Right atrium auricular region (tissue), 2 donors: Measurements from ENCODE around the gene DPP4. TPM values are rescaled to one million over a fixed set of nuclear protein-coding genes. Genes with fewer than 3 reads are reported as not detected.

ENCODE experiments used
- DNase-seq: peaks from one replicate; pipeline ENCODE4 v3.0.0-alpha.2; 2019; ENCODE audit warnings: low spot score
- H3K27ac ChIP-seq, 2 donors: fragments of 200-600 bp; sonication (generic); 1 replicate in 1 of 2; 2 replicates in 1 of 2; pipeline ENCODE4 v1.5.1; 2016 to 2019
- H3K27me3 ChIP-seq, 2 donors: fragments of 200-600 bp; sonication (generic); one replicate each; pipeline versions ENCODE4 v1.5.1 to v1.6.0; 2017 to 2019
- H3K36me3 ChIP-seq: fragments of 200-600 bp; sonication (generic); one replicate; pipeline ENCODE4 v1.5.1; 2016
- H3K4me1 ChIP-seq, 2 donors: fragments of 200-600 bp; sonication (generic); one replicate each; pipeline versions ENCODE4 v1.5.1 to v1.6.0; 2017 to 2019
- H3K4me3 ChIP-seq, 2 donors: fragments of 200-600 bp; sonication (generic); 1 replicate in 1 of 2; 2 replicates in 1 of 2; pipeline ENCODE4 v1.5.1; 2017 to 2019; ENCODE audit warnings: mild to moderate bottlenecking in 1 of 2, moderate library complexity in 1 of 2
- H3K9me3 ChIP-seq, 2 donors: fragments of 200-600 bp; sonication (generic); one replicate each; pipeline ENCODE4 v1.5.1; 2019
- total RNA-seq, 2 donors: library from RNA; depleted of rRNA; stranded (reverse); fragments of >200 nt; gene quantifications; one replicate each; pipeline ENCODE4 v1.1.0, GENCODE V29; 2016
- TF ChIP-seq, protein P1 (sequence below), 2 donors: fragments of 200-600 bp; sonication (generic); IDR thresholded peaks; one replicate each; pipeline ENCODE4 v1.5.1; 2019; ENCODE audit warnings: antibody characterized with exemption in 2 of 2

Gene DPP4
- total RNA-seq, 2 donors from 2014 or later, result 4.5 to 6.8 TPM

GRCh38 chr2:161990741-161991140 is 83.3 kb downstream of the DPP4 start:
- H3K27ac ChIP-seq, result no peak overlapping the region
- no peaks in the 10 kb centered on the region for H3K4me1 ChIP-seq
- no peak overlapping the region for H3K4me3 ChIP-seq
- DNase-seq, result no peak
- H3K36me3 ChIP-seq, result no peaks in the 10 kb centered on the region
- TF ChIP-seq, protein P1, sequence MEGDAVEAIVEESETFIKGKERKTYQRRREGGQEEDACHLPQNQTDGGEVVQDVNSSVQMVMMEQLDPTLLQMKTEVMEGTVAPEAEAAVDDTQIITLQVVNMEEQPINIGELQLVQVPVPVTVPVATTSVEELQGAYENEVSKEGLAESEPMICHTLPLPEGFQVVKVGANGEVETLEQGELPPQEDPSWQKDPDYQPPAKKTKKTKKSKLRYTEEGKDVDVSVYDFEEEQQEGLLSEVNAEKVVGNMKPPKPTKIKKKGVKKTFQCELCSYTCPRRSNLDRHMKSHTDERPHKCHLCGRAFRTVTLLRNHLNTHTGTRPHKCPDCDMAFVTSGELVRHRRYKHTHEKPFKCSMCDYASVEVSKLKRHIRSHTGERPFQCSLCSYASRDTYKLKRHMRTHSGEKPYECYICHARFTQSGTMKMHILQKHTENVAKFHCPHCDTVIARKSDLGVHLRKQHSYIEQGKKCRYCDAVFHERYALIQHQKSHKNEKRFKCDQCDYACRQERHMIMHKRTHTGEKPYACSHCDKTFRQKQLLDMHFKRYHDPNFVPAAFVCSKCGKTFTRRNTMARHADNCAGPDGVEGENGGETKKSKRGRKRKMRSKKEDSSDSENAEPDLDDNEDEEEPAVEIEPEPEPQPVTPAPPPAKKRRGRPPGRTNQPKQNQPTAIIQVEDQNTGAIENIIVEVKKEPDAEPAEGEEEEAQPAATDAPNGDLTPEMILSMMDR (IDR thresholded peaks at IDR 0.05), result no peak
- no peaks in the 10 kb centered on the region for H3K27me3 ChIP-seq
- H3K9me3 ChIP-seq, result no peaks in the 10 kb centered on the region

DNA sequence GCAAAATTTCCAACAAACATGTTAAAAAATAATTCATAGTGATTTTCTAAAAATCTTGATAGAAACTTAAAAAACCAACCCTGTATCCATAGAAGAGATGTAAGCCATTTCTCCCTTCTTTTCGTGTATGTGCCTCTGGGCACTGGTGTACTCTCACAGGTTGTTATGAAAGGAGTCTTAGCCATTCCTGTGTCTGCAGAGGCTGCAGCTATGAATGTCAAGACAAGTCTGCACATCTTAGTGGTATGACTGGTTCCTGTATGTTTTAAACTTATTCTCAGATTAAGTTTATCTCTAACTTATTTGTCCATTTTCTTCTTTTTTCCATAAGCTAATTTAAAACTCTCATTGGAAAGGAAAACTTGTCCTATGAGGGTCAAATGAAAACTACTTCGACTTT is 84.0 kb downstream of the DPP4 start:
- TF ChIP-seq, protein P1 (IDR thresholded peaks at IDR 0.05), result no peak
- no peak for DNase-seq
- H3K9me3 ChIP-seq, result no peaks in the 10 kb centered on the region
- no peaks in the 10 kb centered on the region for H3K27me3 ChIP-seq
- H3K27ac ChIP-seq, result no peak overlapping the region
- no peak overlapping the region for H3K4me3 ChIP-seq
- no peaks in the 10 kb centered on the region for H3K36me3 ChIP-seq
- no peaks in the 10 kb centered on the region for H3K4me1 ChIP-seq

DNA sequence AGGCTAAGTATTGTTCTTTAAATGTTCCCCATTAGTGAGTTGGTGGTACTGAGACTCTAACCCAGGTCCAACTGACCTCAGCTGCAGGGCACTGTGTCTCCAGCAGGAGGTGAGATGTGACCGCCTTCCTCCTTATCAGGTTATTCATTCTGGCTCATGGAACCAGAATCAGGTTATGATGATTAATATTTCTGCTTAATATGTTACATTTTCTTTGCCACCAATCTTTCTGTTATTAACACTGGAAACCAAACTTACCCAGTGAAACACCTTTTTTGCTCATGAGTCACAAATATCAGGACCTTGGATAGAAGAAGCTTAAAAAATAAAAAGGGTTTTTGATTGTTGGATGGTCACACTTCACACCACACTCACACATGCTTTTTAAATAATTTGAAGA is 85.4 kb downstream of the DPP4 start:
- no peak overlapping the region for H3K27ac ChIP-seq
- TF ChIP-seq, protein P1 (IDR thresholded peaks at IDR 0.05), result no peak
- H3K4me3 ChIP-seq, result no peak overlapping the region
- no peaks in the 10 kb centered on the region for H3K27me3 ChIP-seq
- no peaks in the 10 kb centered on the region for H3K9me3 ChIP-seq
- H3K36me3 ChIP-seq, result no peaks in the 10 kb centered on the region
- DNase-seq, result no peak
- no peaks in the 10 kb centered on the region for H3K4me1 ChIP-seq

GRCh38 chr2:161987311-161987710 is 86.7 kb downstream of the DPP4 start:
- H3K9me3 ChIP-seq, result no peaks in the 10 kb centered on the region
- TF ChIP-seq, protein P1 (IDR thresholded peaks at IDR 0.05), result no peak
- H3K4me1 ChIP-seq, result no peaks in the 10 kb centered on the region
- DNase-seq, result no peak
- no peak overlapping the region for H3K4me3 ChIP-seq
- H3K27ac ChIP-seq, result no peak overlapping the region
- H3K36me3 ChIP-seq, result no peaks in the 10 kb centered on the region
- no peaks in the 10 kb centered on the region for H3K27me3 ChIP-seq

- Histone ChIP-seq H3K27me3 (no peaks in the 10 kb centered on the region), H3K27ac (no peak overlapping the region), H3K4me3 (no peak overlapping the region), H3K9me3 (no peaks in the 10 kb centered on the region), H3K4me1 (no peaks in the 10 kb centered on the region), H3K36me3 (no peaks in the 10 kb centered on the region)
- TF ChIP-seq, protein P1 (IDR thresholded peaks at IDR 0.05), result no peak
- no peak for DNase-seq
These were observed 90.1 kb downstream of the DPP4 start for GRCh38 chr2:161983866-161984265.

DNA sequence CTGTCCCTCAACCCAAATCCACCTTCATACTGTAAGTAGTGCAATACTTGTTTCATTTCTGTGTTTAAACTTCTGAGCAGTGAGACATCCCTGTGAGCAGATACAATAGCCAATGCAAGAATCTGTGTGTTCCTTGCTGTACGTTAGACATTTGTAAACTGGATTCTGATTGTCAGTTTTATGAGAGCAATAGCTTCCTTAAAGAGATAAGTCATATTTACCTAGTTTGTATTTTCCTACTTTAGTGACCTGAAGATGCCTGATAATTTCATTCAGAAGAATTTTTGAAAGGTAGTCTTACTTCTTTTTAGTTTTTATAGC is 90.7 kb downstream of the DPP4 start:
- Histone ChIP-seq H3K9me3 (no peaks in the 10 kb centered on the region), H3K4me3 (no peak overlapping the region), H3K27me3 (no peaks in the 10 kb centered on the region), H3K27ac (no peak overlapping the region), H3K4me1 (no peaks in the 10 kb centered on the region), H3K36me3 (no peaks in the 10 kb centered on the region)
- TF ChIP-seq, protein P1 (IDR thresholded peaks at IDR 0.05), result no peak
- DNase-seq, result no peak
